Choroid plexus epithelial cell (primary cell): ENCODE results near the gene ACOT12.

ENCODE experiments used
- DNase-seq: peaks from one replicate; pipeline ENCODE4 v3.0.0-alpha.2; 2010; ENCODE audit warnings: low read depth
- H3K4me3 ChIP-seq: 2 replicates; pipeline ENCODE4 v1.5.1; 2011; ENCODE audit warnings: low read depth, mild to moderate bottlenecking, control low read depth, low read length, moderate library complexity
- TF ChIP-seq, protein P1 (sequence below): conservative IDR thresholded peaks from 2 replicates; pipeline ENCODE4 v1.5.1; 2011; ENCODE audit warnings: low read depth, mild to moderate bottlenecking, control low read depth, inconsistent platforms, low read length, moderate library complexity

Gene ACOT12

GRCh38 chr5:81359881-81360280 lies 34.1 kb downstream of the ACOT12 start:
- H3K4me3 ChIP-seq = no peak overlapping the region
- TF ChIP-seq, protein P1, sequence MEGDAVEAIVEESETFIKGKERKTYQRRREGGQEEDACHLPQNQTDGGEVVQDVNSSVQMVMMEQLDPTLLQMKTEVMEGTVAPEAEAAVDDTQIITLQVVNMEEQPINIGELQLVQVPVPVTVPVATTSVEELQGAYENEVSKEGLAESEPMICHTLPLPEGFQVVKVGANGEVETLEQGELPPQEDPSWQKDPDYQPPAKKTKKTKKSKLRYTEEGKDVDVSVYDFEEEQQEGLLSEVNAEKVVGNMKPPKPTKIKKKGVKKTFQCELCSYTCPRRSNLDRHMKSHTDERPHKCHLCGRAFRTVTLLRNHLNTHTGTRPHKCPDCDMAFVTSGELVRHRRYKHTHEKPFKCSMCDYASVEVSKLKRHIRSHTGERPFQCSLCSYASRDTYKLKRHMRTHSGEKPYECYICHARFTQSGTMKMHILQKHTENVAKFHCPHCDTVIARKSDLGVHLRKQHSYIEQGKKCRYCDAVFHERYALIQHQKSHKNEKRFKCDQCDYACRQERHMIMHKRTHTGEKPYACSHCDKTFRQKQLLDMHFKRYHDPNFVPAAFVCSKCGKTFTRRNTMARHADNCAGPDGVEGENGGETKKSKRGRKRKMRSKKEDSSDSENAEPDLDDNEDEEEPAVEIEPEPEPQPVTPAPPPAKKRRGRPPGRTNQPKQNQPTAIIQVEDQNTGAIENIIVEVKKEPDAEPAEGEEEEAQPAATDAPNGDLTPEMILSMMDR = no peak
- no peak for DNase-seq

DNA sequence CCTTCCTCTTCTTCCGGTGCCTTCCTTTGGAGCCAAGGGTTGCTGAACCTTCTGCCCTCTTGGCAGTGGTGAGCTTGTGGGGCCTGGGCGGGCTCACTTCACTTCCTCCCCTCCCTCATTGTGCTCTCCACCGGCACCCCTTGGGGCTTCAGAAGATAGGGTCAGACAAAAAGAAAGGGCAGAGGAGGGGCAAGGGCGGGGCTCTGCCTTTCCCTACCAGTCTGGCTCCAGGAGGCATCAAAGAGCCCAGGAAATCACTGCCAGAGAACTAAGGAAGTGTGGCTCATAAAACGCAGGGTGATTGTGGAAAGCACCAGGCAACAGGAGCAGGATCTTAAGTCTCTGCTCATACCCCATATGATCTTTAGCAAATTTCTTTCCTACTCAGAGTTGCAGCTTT lies 34.8 kb downstream of the ACOT12 start:
- H3K4me3 ChIP-seq = no peak overlapping the region
- TF ChIP-seq, protein P1 = no peak
- DNase-seq = no peak

- no peak overlapping the region for H3K4me3 ChIP-seq
- TF ChIP-seq, protein P1 = no peak
- DNase-seq = no peak
These were observed 38.4 kb downstream of the ACOT12 start for GRCh38 chr5:81355291-81356251.

DNA sequence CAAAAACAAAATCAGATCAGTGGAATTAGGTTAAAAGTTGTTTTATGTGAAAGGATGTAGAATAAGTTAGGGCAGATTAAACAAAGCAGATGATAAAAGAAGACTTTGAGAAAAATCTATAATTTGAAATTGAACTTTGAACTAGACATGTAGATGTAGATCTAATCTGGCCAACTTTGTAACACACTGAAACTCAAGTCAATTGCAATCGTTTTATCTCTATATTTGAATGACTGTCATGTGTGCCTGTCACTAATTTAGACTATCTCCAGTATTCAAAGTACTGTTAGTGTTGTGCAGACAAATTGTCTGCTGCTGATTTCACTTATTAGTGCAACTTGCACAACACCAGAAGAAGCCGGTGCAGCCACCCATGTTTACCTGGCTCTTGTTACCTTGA lies 39.8 kb downstream of the ACOT12 start:
- no peak for DNase-seq
- no peak overlapping the region for H3K4me3 ChIP-seq
- TF ChIP-seq, protein P1 = no peak

- no peak for DNase-seq
- no peak overlapping the region for H3K4me3 ChIP-seq
- TF ChIP-seq, protein P1 = no peak
These were observed 40.7 kb downstream of the ACOT12 start for GRCh38 chr5:81353189-81353588.

DNA sequence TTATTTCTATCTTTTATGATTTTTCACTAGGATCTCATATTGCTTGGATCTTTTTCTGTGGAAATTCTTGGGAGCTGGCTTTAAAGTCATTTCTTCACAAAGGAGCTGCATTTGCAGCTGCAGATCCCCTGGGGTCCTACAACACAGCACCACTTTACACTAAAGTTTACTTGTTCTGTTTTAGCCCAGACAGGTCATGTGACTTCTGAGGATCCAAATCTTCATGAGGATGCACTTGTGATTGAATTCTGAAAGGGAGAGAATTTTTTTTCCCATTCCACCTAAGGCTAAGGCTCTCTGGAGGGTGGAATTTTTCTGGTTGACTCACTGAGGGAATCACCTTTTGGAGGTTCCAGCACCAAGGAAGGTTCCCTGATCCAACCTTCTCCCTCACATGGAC lies 43.4 kb downstream of the ACOT12 start:
- DNase-seq = no peak
- TF ChIP-seq, protein P1 = no peak
- H3K4me3 ChIP-seq = no peak overlapping the region

DNA sequence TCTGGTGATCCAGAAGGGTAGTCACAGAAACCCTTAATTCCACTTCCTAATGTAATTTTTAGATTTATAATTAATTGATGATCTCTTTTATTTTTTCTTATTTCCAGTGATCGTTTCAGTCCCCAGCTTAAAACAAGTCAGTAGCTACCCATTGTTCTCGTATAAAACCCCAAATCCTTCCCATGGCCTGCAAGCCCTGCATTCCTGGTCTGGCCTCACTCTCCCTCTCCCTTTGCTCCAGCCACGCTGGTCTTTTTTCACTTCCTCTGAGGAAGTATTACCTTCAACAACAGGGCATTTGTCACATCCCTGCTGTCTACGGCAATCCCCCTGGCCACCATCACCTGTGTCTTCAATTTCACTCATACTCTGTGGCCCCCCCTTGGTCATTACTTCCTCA lies 44.8 kb downstream of the ACOT12 start:
- TF ChIP-seq, protein P1 = no peak
- no peak for DNase-seq
- H3K4me3 ChIP-seq = no peak overlapping the region
